Measurements from ENCODE around the gene RAPGEF1. TPM values are rescaled to one million over a fixed set of nuclear protein-coding genes. Genes with fewer than 3 reads are reported as not detected.

Gene RAPGEF1
- total RNA-seq, 1 experiment from 2014 or later = 9.7 TPM

- no peak for DNase-seq (ENCODE audit: low spot score)
Observed at GRCh38 chr9:131585375-131585774, 154.5 kb downstream of the RAPGEF1 start.

- DNase-seq (ENCODE audit: low spot score) = no peak
Observed at GRCh38 chr9:131584858-131585257, 155.0 kb downstream of the RAPGEF1 start.

- DNase-seq (ENCODE audit: low spot score) = no peak
Observed at GRCh38 chr9:131583836-131584555, 155.9 kb downstream of the RAPGEF1 start.

- DNase-seq (ENCODE audit: low spot score) = no peak
Observed at GRCh38 chr9:131583337-131583645, 156.6 kb downstream of the RAPGEF1 start.

- DNase-seq (ENCODE audit: low spot score) = no peak
Observed at GRCh38 chr9:131582466-131583336, 157.2 kb downstream of the RAPGEF1 start.

- DNase-seq (ENCODE audit: low spot score) = no peak
Observed at GRCh38 chr9:131582056-131582455, 157.8 kb downstream of the RAPGEF1 start.

GRCh38 chr9:131580358-131580757, 159.5 kb downstream of the RAPGEF1 start:
- no peak for DNase-seq (ENCODE audit: low spot score)

GRCh38 chr9:131579789-131580211, 160.1 kb downstream of the RAPGEF1 start:
- no peak for DNase-seq (ENCODE audit: low spot score)

GRCh38 chr9:131578731-131579504, 161.0 kb downstream of the RAPGEF1 start:
- no peak for DNase-seq (ENCODE audit: low spot score)

GRCh38 chr9:131578021-131578420, 161.9 kb downstream of the RAPGEF1 start:
- no peak for DNase-seq (ENCODE audit: low spot score)

- no peak for DNase-seq (ENCODE audit: low spot score)
Observed at GRCh38 chr9:131577005-131578000, 162.6 kb downstream of the RAPGEF1 start.

GRCh38 chr9:131575946-131576853, 163.7 kb downstream of the RAPGEF1 start:
- DNase-seq (ENCODE audit: low spot score) = no peak

GRCh38 chr9:131574730-131575640, 164.9 kb downstream of the RAPGEF1 start:
- DNase-seq (ENCODE audit: low spot score) = no peak

GRCh38 chr9:131567910-131568309, 172.0 kb downstream of the RAPGEF1 start:
- DNase-seq (ENCODE audit: low spot score) = peak; percentile 1

- no peak for DNase-seq (ENCODE audit: low spot score)
Observed at GRCh38 chr9:131566158-131566557, 173.7 kb downstream of the RAPGEF1 start.

GRCh38 chr9:131565369-131565768, 174.5 kb downstream of the RAPGEF1 start:
- DNase-seq (ENCODE audit: low spot score) = no peak

- no peak for DNase-seq (ENCODE audit: low spot score)
Observed at GRCh38 chr9:131562032-131562959, 177.6 kb downstream of the RAPGEF1 start.

All from H4 (cell line).